Renal cortical epithelial cell (primary cell): ENCODE data around the gene UBE2Q2. TPM values are rescaled to one million over a fixed set of nuclear protein-coding genes. Genes with fewer than 3 reads are reported as not detected.
"Not testable (repeated sequence)": the region's sequence is repeated elsewhere in the genome, so short reads cannot be mapped to it uniquely, and the experiment has no call there.

Experiments used
- DNase-seq: peaks from one replicate; pipeline ENCODE4 v3.0.0-alpha.2; 2011; ENCODE audit warnings: low read depth
- total RNA-seq: library from RNA; depleted of rRNA; stranded (reverse); fragments of >200 nt; gene quantifications from 2 replicates; pipeline ENCODE4 v1.2.3, GENCODE V29; 2014

Gene UBE2Q2
- total RNA-seq, 1 donor from 2014 or later = 84.3 TPM

- DNase-seq = peak; percentile 58
These were observed 19.2 kb upstream of the UBE2Q2 start for GRCh38 chr15:75823860-75824613.

- DNase-seq = no peak
These were observed 15.6 kb upstream of the UBE2Q2 start for GRCh38 chr15:75827691-75828090.

GRCh38 chr15:75828429-75828828 is 14.8 kb upstream of the UBE2Q2 start:
- DNase-seq = no peak

GRCh38 chr15:75830910-75831805 is 12.1 kb upstream of the UBE2Q2 start:
- no peak for DNase-seq

GRCh38 chr15:75831806-75832102 is 11.5 kb upstream of the UBE2Q2 start:
- no peak for DNase-seq

GRCh38 chr15:75832114-75832513 is 11.1 kb upstream of the UBE2Q2 start:
- no peak for DNase-seq

- DNase-seq = no peak
These were observed 9.2 kb upstream of the UBE2Q2 start for GRCh38 chr15:75834021-75834420.

GRCh38 chr15:75835990-75836958 is 7.0 kb upstream of the UBE2Q2 start:
- no peak for DNase-seq

- DNase-seq = peak; percentile 84
These were observed 6.3 kb upstream of the UBE2Q2 start for GRCh38 chr15:75836959-75837334.

GRCh38 chr15:75840659-75841058 is 2.6 kb upstream of the UBE2Q2 start:
- DNase-seq = peak; percentile 53

- no peak for DNase-seq
These were observed 1.6 kb upstream of the UBE2Q2 start for GRCh38 chr15:75841626-75842025.

GRCh38 chr15:75843678-75844581 is 683 bp downstream of the UBE2Q2 start:
- DNase-seq = no peak

- DNase-seq = no peak
These were observed 1.5 kb downstream of the UBE2Q2 start for GRCh38 chr15:75844629-75845335.

- no peak for DNase-seq
These were observed 5.9 kb downstream of the UBE2Q2 start for GRCh38 chr15:75849167-75849566.

- DNase-seq = no peak
These were observed 7.5 kb downstream of the UBE2Q2 start for GRCh38 chr15:75850708-75851107.

GRCh38 chr15:75851566-75851965 is 8.3 kb downstream of the UBE2Q2 start:
- DNase-seq = not testable (repeated sequence)

- no peak for DNase-seq
These were observed 14.6 kb downstream of the UBE2Q2 start for GRCh38 chr15:75857886-75858285.

GRCh38 chr15:75861750-75862402 is 18.6 kb downstream of the UBE2Q2 start:
- no peak for DNase-seq

- DNase-seq = no peak
These were observed 19.5 kb downstream of the UBE2Q2 start for GRCh38 chr15:75862796-75863195.
